Occipital lobe (tissue), 2 donors: ENCODE results near the gene POLA2. TPM values are rescaled to one million over a fixed set of nuclear protein-coding genes. Genes with fewer than 3 reads are reported as not detected.
"Not testable (repeated sequence)": the region's sequence is repeated elsewhere in the genome, so short reads cannot be mapped to it uniquely, and the experiment has no call there.

Experiments used
- DNase-seq: peaks from one replicate; lab custom pipeline; 2025; lab: John Stamatoyannopoulos, UW
- total RNA-seq: library from RNA; depleted of rRNA; stranded (reverse); fragments of >200 nt; gene quantifications from one replicate; pipeline ENCODE4 v1.2.3, GENCODE V29; 2014

Gene POLA2
- total RNA-seq, 1 donor from 2014 or later = 0.94 TPM

DNA sequence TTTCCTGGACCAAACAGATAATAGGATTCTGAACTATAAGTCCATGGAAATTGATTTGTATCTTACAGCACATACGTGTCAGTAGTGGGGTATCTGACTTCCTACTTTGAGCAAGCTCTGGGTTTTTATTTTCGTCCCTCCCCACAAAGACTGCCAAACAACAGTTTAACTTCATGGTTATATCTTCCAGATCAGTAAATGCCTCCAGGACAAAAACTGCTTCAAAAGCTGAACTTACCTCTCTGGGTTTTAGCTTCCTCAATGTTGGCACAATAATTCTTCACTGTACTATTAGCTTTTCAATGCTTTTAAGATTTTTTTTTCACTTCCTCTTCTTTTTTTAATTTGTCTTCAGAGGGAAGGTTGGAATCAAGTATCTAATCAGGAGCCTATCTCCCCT, 67.7 kb downstream of the POLA2 start:
- no peak for DNase-seq

DNA sequence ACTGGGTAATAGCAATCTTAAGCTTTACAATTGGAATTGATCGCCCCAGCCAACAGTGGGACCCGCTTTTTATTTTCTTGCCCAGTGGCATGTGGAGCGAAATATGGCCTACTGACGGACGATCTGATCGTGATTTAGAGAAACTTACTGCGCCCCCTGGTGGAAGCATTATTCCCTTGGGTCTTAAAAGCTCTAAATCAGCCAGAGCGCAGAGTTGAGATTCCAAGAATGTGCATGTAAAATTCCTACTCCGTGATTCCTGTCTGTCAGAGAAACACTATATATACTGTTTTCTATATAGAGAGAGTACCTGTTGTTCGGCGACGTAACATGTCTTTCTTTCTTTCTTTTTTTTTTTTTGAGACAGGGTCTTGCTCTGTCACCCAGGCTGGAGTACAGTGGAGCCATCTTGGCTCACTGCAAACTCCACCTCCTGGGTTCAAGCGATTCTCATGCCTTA, 68.2 kb downstream of the POLA2 start:
- peak; percentile 60 for DNase-seq

GRCh38 chr11:65330544-65330943, 68.8 kb downstream of the POLA2 start:
- DNase-seq = no peak

DNA sequence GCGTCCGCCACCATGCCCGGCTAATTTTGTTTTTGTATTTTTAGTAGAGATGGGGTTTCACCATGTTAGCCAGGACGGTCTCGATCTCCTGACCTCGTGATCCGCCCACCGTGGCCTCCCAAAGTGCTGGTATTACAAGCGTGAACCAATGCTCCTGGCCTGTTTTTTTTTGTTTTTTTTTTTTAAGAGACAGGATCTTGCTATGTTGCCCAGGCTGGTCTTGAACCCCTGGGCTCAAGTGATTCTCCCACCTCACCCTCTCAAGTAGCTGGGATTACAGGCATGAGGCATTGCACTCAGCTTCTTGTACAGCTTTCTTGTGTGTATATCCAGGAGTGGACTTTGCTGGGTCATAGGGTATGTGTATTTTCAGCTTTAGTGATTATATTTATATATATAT, 70.8 kb downstream of the POLA2 start:
- DNase-seq = not testable (repeated sequence)

DNA sequence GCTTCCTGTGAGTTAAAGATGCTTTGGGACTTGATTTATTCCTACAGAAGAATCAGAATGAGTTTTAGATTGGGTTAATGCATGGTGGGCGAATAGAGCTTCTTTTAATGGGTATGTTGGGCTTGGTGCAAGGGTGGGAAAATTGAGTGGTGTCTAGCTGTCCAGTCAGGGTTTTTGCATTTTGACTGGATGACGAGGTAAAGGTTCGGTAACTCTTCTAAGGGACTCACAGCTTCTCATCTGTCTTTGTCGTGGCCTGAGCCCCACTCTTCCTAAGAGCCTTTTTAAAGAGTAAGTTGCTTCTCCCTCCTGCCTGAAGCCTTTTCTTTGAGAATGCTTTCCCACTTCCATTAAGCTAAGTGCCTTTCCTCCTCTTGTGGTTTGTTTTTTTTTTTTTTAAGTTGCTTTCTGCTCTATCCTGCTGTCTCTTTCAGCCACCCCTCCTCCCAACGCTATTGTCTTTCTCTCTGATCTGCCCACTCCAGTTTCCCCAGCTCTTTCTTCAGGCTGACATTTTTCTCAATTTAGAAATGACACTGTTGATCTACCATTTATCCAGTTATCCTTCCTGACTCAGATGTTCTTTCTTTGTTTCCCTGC, 73.0 kb downstream of the POLA2 start:
- no peak for DNase-seq

DNA sequence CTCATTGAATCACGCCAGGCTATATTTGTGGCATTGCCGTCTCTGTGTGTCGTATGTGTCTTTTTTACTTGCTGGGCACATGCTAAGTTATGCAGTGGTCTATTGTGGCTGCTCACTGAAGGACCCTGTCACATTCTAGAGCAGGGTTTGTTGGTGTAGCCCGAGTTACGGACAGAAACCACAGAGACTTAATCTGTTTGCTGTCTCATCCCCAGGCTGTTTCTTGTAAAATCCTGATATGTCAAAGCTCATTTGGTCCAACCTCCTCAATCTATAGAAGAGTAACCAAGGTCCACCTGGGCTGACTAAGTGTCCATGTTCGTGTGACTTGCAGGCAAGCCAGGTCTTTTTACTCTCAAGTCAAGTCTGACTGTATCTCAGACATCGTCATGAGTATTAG, 76.9 kb downstream of the POLA2 start:
- no peak for DNase-seq

DNA sequence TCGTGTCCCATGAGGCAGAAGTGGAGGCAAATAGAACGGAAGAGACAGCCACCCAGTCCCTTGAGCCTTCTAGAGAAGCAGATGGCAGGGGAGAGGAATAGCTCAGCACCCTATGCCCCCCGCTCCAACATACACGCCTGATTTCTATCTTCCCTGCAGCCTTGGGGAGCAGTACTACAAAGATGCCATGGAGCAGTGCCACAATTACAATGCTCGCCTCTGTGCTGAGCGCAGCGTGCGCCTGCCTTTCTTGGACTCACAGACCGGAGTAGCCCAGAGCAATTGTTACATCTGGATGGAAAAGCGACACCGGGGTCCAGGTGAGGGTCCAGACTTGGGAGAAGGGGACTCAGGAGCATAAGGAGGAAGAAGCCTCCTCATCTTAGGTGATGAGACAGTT, 78.5 kb downstream of the POLA2 start:
- no peak for DNase-seq

GRCh38 chr11:65341856-65342255, 80.1 kb downstream of the POLA2 start:
- DNase-seq = no peak

Other genes with a start within 250 kb of the POLA2 start
- 31.2 TPM for gene ARL2, start 247.8 kb upstream of the POLA2 start, total RNA-seq
- 19.0 TPM for gene SNX15, start 234.5 kb upstream of the POLA2 start, total RNA-seq
- gene SAC3D1, start 220.8 kb upstream of the POLA2 start, total RNA-seq = 8.7 TPM
- gene NAALADL1, start 203.4 kb upstream of the POLA2 start, total RNA-seq = 2.3 TPM
- 2.0 TPM for gene CDCA5, start 177.9 kb upstream of the POLA2 start, total RNA-seq
- 14.7 TPM for gene ZFPL1, start 177.7 kb upstream of the POLA2 start, total RNA-seq
- 215 TPM for gene VPS51, start 165.7 kb upstream of the POLA2 start, total RNA-seq
- gene TM7SF2, start 150.1 kb upstream of the POLA2 start, total RNA-seq = 54.3 TPM
- 4.7 TPM for gene ZNHIT2, start 144.3 kb upstream of the POLA2 start, total RNA-seq
- gene FAU, start 139.8 kb upstream of the POLA2 start, total RNA-seq = 180 TPM
- 26.4 TPM for gene MRPL49, start 139.6 kb upstream of the POLA2 start, total RNA-seq
- 10.1 TPM for gene SYVN1, start 127.4 kb upstream of the POLA2 start, total RNA-seq
- not detected for gene SPDYC, start 91.7 kb upstream of the POLA2 start, total RNA-seq
- gene CAPN1, start 80.0 kb upstream of the POLA2 start, total RNA-seq = 56.5 TPM
- 9.0 TPM for gene CDC42EP2, start 52.9 kb downstream of the POLA2 start, total RNA-seq
- gene DPF2, start 71.9 kb downstream of the POLA2 start, total RNA-seq = 21.7 TPM
- gene TIGD3, start 92.8 kb downstream of the POLA2 start, total RNA-seq = 4.5 TPM
- 0.31 TPM for gene SLC25A45, start 120.7 kb downstream of the POLA2 start, total RNA-seq
- 9.2 TPM for gene FRMD8, start 124.7 kb downstream of the POLA2 start, total RNA-seq
- 3.6 TPM for gene NEAT1, start 160.8 kb downstream of the POLA2 start, total RNA-seq
- gene MALAT1, start 237.1 kb downstream of the POLA2 start, total RNA-seq = 11,800 TPM